ENCODE data around the gene CSTB. TPM values are rescaled to one million over a fixed set of nuclear protein-coding genes. Genes with fewer than 3 reads are reported as not detected.

Gene CSTB
- total and polyA plus RNA-seq, 8 donors: 0.58 to 403 (median 25.5) TPM

DNA sequence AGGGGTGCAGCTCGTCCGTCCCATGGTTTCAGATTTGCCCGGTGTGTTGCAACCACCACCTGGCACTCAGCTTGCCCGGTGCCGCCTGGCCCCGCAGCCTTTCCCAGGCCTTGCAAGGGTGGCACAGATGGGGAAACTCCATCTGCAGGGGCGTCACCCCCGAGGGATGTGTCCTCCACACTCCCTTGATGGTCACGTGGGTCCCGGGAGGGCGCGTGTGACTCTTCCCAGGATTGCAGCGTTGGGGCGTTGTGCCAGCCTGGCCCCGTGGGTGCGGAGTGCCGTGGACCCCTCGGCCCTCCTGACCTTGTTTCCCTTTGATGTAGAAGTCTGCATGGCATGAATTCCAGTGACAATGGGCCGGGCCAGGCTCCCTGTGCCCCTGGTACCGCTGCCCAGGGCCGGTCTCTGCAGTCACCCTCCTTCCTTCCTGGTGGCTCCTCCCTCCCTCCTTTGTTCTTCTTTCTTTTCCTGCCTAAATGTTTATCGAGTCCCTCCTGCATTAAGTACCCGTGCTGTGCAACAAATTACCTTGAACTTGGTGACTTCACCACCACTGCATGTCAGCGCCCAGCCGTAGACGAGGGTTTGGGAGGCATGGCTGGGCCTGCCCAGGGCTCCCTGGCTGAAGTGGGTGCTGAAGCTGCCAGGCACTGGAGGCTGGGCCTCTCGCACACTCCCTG lies 36.2 kb upstream of the CSTB start:
- intact Hi-C loops (cut with DNase I; ENCODE audit: low total_unique reads): no loop called here
- Histone ChIP-seq H3K36me3 (peaks cover 0 to 12% (median 0%) of the 10 kb centered on the region in 4 donors), H3K4me3 (peak overlapping the region in 3 of 4 donors; percentile 15 to 41 (median 19)), H3K9me3 (no peaks in the 10 kb centered on the region), H3K27ac (peak overlapping the region in 3 of 5 donors; percentile 29 to 50 (median 48)), H3K4me1 (peaks cover 24 to 47% (median 42%) of the 10 kb centered on the region in 4 donors), H3K27me3 (peaks cover 0 to 4% (median 0%) of the 10 kb centered on the region in 3 donors)
- peak; percentile 32 to 51 for DNase-seq
- 27 to 48% (median 35%) methylated on average over 19 to 27 of the region's 27 CpGs for WGBS, 5 donors
- no peak for TF ChIP-seq POLR2AphosphoS5 (IDR thresholded peaks at IDR 0.05)
- TF ChIP-seq, protein P1, sequence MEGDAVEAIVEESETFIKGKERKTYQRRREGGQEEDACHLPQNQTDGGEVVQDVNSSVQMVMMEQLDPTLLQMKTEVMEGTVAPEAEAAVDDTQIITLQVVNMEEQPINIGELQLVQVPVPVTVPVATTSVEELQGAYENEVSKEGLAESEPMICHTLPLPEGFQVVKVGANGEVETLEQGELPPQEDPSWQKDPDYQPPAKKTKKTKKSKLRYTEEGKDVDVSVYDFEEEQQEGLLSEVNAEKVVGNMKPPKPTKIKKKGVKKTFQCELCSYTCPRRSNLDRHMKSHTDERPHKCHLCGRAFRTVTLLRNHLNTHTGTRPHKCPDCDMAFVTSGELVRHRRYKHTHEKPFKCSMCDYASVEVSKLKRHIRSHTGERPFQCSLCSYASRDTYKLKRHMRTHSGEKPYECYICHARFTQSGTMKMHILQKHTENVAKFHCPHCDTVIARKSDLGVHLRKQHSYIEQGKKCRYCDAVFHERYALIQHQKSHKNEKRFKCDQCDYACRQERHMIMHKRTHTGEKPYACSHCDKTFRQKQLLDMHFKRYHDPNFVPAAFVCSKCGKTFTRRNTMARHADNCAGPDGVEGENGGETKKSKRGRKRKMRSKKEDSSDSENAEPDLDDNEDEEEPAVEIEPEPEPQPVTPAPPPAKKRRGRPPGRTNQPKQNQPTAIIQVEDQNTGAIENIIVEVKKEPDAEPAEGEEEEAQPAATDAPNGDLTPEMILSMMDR (IDR thresholded peaks at IDR 0.05): no peak
- TF ChIP-seq EP300 (IDR thresholded peaks at IDR 0.05): no peak
- no peak for TF ChIP-seq POLR2A (IDR thresholded peaks at IDR 0.05)

DNA sequence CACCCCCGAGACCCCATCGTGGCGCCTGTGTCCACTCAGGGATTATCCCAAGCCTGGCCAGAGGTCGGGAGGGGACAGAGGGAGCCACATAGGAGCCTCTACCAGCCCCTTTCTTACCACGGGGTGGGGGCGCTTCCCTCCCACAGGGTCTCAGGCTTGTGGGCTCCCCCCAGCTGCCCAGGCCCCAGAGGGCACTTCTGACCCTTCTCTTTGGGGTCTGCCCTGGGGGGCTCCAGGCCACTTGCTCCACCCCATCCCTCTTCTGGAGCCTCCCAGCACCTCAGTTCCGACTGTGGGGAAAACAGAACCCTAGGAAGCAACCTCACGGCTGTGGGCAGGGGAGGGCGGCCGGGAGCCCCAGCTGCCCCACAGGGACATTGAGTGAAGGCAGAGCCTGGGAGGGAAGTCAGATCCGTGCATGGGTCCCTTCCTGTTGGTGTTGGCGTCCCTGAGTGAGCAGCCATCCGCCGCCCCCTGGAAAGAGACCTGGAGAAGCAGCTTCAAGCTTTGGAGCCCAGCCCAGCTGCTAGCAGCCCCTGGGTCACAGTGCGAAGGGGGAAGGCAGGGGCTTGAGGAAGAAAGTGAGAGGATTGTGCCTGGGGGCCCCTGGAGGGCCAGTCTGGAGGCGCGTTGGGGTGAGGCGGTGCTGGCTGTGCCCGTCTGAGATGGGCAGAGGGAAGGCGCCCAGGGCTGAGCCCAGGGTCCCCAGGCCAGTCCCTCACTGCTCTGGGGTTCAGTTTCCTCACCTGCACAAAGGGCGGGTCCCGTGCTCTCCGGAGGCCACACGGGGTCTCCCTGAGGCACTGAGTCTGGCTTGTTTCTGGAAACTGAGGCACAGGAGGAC lies 35.4 kb upstream of the CSTB start:
- Histone ChIP-seq H3K27ac (peak overlapping the region in 1 of 5 donors; percentile 50), H3K4me3 (peak overlapping the region in 3 of 4 donors; percentile 15 to 41 (median 19))
- DNase-seq: peak in 1 of 2 donors; percentile 25

DNA sequence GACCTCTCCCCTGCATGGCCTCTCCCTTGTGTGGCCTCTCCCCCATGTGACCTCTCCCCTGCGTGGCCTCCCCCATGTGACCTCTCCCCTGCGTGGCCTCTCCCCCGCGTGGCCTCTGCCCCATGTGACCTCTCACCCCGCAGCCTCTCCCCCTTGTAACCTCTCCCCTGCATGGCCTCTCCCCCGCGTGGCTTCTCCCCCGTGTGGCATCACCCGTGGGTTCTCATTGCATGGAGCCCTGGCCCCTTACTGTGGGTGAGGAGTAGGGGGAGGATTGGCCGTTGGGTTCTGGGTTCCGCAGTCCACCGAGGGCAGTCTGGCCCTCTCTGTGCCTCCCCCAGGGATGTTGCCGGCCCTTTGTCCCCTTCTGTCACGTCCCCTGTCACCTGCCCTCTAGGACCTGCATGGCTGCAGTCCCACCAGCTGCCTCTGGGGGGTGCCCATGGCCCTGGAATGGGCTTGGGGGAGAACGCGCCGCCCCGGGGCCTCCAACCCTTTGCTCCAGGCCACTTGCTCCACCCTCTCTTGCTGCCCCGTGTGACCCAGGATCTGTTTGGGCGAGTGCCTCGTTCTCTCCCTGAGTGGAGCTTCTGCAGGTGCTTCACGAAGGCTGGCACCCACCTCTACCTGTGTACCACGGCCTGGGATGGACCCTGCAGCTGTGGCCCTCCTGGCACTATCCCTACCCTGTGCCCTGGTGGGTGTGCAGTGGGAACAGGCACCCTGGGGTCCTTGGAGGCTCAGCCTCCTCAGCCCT lies 34.6 kb upstream of the CSTB start:
- Histone ChIP-seq H3K4me3 (peak overlapping the region in 1 of 4 donors; percentile 4), H3K4me1 (peaks cover 24 to 47% (median 39%) of the 10 kb centered on the region in 4 donors), H3K27me3 (no peaks in the 10 kb centered on the region), H3K9me3 (no peaks in the 10 kb centered on the region), H3K36me3 (peaks cover 0 to 12% (median 3%) of the 10 kb centered on the region in 4 donors), H3K27ac (no peak overlapping the region)
- TF ChIP-seq POLR2AphosphoS5 (IDR thresholded peaks at IDR 0.05): peak in 1 of 3 donors; percentile 63
- TF ChIP-seq, protein P1 (IDR thresholded peaks at IDR 0.05): peak in 6 of 7 experiments; percentile 21 to 98 (median 96)
- TF ChIP-seq EP300 (IDR thresholded peaks at IDR 0.05): no peak
- peak; percentile 91 to 94 for DNase-seq
- intact Hi-C loops (cut with DNase I; ENCODE audit: low total_unique reads): no loop called here
- WGBS, 5 donors: 11 to 18% (median 15%) methylated on average over 14 to 23 of the region's 23 CpGs

More for the DNA sequence above, 35.4 kb upstream of the CSTB start:
- peaks cover 0 to 12% (median 0%) of the 10 kb centered on the region in 4 donors for H3K36me3 ChIP-seq
- WGBS, 5 donors: 65 to 73% (median 71%) methylated on average over 9 to 24 of the region's 24 CpGs
- no peaks in the 10 kb centered on the region for H3K9me3 ChIP-seq
- intact Hi-C loops (cut with DNase I; ENCODE audit: low total_unique reads): no loop called here
- no peaks in the 10 kb centered on the region for H3K27me3 ChIP-seq
- peaks cover 24 to 47% (median 42%) of the 10 kb centered on the region in 4 donors for H3K4me1 ChIP-seq
- TF ChIP-seq EP300 (IDR thresholded peaks at IDR 0.05) (no peak), POLR2A (IDR thresholded peaks at IDR 0.05) (no peak), POLR2AphosphoS5 (IDR thresholded peaks at IDR 0.05) (no peak)
- TF ChIP-seq, protein P1 (IDR thresholded peaks at IDR 0.05): no peak

Measured in stomach (tissue), 9 donors.